ENCODE results near the gene IDH3B.
A peak's percentile ranks its signal among the peaks of the same experiment; 100 is the strongest.
"Not testable (repeated sequence)": the region's sequence is repeated elsewhere in the genome, so short reads cannot be mapped to it uniquely, and the experiment has no call there.

The IDH3B gene

DNA sequence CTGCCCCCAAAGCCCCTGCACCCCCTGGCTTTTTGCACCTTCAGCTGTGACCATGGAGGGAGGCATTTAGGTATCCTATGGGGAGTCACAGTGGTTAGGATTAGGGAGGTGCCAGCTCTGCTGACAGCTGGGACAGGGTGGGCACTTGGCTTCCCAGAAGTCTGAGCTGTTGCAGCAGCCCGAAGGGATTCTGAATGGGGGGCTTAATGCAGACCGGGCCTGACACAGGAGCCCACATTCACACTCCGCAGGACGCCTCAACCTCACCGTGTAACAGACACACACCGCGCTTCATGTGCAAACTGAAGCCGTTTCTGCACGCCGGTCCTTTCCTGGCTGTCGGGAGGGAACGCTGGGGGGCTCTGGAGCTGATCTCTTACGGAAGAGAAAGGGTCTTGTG lies 30.5 kb upstream of the IDH3B start:
- no peak for DNase-seq

DNA sequence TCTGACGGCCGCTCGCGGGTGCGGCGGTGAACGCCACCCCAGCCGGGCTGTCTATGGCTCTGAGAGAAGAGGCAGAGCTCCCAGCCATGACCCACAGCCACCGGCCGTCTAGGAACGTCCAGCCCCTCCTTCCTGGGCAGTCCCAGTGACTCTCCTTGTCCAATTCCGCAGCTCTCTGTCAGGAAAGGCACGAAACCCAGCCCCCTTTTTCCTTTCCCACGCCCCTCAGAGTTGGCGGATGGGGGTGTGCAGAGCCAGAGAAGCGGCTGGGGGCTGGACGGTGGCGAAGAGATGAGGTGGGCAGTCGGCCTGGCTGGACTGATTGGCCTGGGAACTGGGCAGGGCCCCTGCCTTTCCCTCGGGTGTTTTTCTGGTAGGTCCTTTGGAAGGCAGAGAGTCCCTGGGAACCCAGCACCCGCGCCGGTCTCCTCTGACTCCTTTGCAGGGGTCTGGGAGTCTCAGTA lies 30.0 kb upstream of the IDH3B start:
- DNase-seq, result peak in 1 of 3 experiments; percentile 25

DNA sequence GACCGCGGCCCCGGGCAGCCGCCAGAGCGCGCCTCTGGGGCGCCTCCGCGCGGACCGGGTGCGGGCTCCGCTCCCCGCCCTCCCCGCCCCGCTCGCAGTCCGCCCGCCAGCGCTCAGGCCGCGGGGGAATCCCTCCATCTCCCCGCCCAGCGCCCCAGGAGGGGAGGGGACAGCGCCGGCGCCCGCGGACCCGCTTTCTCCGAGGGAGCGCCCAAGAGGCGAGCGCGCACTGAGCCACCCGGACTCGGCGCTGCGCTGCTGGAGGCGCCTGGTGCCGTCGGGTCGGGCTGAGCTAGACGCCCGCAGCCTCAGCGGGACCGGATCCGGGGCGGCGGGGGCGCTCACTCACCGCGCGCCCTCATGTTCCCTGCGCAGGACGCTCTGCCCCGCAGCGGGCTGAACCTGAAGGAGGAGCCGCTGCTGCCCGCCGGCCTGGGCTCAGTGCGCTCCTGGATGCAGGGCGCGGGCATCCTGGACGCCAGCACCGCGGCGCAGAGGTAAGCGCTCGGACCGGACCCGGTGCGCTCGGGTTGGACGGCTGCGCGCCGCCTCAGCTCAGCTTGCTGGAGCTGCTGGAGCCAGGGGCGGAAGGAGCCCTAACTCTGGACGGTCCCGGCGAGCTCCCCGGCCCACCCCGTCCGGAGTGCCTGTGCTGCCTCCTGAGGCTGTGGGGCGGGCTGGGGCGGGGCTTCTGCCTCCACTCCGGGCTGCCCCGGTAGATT lies 29.4 kb upstream of the IDH3B start:
- DNase-seq, result peak in 2 of 3 experiments; percentile 66 to 68

DNA sequence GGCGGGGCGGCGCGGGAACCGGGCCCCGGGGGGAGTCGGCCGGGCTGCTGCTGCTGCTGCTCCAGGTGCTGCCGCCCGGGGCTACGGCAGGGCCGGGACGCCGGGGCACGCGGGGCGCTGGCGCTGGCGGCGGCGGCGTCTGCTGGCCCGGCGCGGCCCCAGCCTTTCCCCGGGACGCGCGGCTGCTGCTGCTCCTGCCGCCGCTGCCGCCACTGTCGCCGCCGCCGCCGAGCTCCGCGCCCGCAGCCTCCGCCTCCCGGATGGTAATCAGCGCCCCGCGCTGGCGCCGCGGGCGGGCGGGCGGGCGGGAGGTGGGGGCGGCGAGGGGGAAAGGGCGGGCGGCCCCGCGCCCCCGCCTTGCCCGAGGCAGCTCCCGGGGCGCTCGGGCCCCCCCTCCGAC lies 28.9 kb upstream of the IDH3B start:
- peak in 1 of 3 experiments; percentile 68 for DNase-seq

DNA sequence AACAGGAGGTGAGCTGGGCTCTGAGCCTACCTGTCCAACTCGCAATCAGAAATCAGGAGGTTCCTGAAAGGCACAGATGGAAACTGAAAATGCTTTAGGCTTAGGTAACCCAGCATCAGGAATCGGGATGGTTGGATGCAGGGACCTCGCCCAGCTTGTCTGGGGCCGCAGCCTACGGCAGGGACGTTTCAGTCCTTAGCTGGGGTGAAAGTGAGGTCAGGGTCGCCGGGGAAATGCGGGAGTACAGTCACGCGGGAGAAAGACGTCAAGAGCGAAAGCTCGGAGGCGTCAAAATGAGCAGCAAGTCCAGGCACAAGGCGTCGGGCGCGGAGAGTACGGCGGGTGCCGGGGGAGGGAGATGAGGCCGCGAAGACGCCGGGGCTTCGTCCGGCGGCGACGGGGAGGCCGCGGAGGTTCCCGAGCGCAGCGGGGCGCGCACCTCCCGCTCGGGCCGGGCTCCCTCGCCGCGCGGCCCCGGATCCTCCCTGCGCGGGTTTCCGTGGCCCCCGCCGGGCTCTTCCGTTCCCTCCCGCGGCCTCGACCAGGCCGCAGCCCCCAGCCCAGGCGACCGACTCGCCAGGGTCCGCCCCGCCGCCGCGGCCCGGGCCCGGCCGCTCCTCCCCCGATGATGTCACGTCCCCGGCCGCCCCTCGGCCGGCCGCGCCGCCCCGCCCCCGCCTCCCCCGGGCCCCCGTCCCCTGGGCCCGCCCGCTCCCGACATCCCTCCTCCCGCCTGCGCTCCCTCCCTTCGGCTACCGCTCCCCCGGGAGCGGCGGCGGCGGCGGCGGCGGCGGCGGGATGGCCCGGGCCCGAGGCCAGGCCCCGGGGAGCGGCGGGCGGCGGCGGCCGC lies 28.2 kb upstream of the IDH3B start, which contains the start of gene EBF4:
Gene EBF4, plus strand, starts transcription at position 745 of the 850 bp plus-strand sequence. CDS start 866 bp downstream, outside the sequence.
- peak; percentile 14 to 75 (median 73) for DNase-seq

DNA sequence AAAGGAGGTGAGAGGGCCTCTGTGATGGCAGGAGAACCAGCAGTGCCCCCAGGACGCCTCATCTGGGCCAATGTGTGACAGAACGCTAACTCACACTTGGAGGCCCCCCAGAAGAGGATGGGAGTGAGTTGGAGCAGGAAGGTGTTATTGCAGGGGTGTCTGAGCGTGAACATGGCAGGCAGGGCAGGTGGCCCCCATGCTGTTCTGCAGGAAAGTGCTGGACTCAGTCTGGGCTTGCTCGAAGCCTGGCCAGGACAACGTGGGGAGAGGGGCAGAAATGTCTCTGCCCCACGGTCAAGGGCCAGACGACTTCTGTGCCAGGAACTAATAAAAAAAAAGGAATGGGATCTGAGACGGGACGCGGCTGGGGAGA lies 27.6 kb upstream of the IDH3B start:
- no peak for DNase-seq

DNA sequence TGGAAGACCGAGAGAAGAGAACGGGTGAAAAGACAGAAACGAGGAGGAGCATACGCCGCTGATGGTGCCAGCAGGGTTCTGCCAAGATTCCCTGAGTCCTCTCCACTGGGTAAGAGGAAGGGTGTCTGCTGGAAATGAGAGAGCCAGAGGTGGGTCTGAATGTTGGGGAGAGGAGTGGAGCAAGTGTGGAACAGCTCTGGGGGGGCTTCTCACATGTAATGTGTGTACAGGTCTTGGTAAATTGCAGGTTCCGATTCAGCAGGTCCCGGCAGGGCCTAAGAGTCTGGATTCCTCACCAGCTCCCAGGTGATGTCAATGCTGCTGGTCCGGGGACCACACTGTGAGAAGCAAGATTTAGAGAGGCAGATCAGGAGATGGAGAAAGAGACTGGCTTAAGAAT lies 27.1 kb upstream of the IDH3B start:
- DNase-seq, result no peak

DNA sequence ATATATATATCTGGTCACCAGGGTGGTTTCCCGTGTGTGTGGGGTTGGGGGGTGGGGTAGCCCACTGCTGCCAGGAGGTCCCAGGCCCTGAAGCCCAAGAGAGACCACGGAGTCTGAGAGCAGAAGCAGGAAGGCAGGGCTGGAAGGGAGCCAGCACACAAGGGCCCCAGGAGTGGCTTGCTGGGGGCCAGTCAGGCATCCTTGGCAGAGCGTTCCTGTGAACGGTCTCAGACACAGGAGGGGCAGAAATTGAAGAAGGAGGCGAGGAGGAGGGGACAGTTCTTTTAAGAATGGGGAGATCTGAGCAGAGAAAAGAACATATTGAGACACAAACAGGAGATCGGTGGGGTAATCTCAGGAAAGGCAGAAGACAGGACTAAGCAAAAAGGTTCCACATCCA lies 26.7 kb upstream of the IDH3B start:
- no peak for DNase-seq

DNA sequence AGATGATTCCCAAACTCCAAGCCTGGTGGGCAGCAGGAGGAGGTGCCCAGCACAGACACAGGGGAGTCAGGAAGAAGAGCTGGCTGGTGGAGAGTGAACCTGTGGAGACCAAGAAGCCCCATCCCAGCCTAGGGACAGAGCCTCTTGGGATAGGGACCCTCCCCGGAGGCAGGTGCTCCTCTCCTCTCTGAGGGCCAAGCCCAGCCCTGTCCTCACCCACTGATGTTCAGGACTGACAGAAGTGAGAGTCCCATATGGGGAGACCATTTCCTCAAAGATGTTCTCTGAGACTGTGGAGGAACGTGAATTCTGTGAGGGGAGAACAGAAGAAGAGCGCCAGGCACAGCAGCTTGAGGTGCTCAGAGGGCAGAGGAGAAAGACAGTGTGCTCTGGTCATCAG lies 26.2 kb upstream of the IDH3B start:
- DNase-seq, result no peak

DNA sequence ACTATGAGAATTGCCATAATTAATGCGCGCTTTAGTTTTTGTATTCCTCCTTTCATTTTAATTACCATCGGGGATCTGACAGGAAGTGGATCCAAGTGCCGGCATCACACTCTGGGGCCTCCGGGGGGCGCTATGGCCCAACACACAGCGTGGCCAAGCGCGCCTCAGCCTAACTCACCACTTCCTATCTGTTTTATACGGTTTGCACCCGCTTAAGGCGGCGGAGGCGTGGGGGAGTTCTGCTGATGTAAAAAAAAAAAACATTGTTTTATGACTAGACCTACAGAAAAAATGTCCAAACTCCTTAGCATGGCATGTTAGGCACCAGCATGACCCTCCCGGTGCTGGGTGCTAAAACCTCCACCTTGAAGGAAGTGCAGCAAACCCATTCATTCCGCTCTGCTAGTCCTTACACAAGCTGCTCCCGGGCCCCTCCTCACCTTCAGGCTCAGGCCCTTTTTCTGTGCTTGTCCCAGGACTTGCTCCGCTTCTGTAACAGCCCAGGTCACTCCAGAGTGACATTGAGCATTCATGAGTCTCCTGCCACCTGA lies 24.1 kb upstream of the IDH3B start:
- peak; percentile 33 to 68 (median 64) for DNase-seq

DNA sequence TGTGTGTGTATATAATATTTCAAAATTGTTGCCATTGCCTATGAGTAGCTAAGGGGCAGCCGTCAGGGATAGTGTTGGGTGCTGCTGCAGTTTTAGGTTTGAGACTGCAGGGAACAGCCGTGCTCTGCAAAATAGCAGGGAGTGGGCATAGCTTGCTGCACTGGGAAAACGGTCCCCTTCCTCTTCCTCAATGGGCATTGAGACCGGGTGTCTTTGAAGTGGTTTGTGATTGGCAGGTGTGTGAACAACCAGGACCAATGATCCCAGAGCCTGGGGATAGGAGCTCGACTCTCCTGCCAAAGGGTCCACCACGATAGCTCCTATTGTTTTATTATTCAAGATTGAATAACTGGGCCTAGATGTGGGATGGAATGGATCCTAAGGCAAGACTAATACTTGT lies 23.5 kb upstream of the IDH3B start:
- DNase-seq, result no peak

DNA sequence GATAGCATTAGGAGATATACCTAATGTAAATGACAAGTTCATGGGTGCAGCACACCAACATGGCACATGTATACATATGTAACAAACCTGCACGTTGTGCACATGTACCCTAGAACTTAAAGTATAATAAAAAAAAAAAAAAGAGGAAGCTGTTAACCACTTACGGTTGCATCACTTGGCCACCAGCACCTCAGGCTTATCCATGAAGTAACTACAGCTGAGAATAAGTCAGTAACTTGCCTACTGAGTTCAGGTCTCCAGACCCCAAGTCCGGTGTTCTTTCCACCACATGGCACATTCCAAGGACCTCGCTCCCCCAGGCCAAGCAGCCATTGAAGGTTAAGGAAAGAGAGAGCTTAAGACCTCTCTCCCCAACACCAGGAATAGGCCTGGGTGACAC lies 20.8 kb upstream of the IDH3B start:
- not testable (repeated sequence) for DNase-seq

DNA sequence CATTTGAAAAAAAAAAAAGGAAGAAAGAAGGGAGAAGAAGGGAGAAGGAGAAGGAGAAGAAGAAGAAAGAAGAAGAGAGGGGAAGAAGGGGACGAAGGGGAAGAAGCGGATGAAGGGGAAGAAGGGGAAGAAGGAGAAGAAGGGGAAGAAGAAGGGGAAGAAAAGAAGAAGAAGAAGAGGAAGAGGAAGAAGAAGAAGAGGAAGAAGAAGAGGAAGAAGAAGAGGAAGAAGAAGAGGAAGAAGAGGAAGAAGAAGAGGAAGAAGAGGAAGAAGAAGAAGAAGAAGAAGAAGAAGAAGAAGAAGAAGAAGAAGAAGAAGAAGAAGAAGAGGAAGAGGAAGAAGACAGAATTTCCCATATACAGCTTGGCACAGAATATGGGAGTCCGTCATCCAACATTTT lies 18.0 kb upstream of the IDH3B start:
- DNase-seq, result not testable (repeated sequence)

DNA sequence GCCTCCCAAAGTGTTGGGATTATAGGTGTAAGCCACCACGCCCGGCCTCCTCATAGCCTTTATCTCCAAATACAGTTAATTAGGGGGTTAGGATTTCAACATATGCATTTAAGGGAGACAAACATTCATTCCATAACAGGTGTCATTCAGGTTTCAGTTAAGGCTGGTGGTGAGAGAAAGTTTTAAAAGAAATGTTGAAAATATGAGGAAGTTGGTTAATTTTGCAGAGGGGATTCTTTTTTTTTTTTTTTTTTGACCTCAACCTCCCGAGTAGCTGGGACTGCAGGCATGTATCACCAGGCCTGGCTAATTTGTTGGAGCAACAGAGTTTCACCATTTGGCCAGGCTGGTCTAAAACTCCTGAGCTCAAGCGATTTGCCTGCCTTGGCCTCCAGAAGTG lies 16.0 kb upstream of the IDH3B start:
- DNase-seq, result no peak

DNA sequence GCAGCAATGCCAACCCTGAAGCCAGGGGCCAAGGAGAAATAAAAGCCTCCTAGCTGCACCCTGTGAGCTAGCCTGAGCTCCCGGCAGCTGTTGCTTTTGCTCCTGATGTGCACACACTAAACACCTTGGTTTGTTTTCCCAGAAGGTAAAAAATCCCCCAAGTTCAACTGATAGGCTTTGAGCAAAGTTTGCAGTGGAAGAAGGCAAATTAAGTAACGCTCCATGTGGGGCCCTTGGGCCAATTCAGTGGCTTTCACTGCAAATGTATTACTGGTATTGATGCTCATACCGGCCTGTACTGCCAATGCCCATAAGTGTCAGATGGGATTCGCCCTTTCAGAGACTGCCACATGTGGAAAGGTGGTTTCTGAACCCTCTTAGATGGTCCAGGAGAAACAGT lies 9.4 kb upstream of the IDH3B start:
- no peak for DNase-seq

DNA sequence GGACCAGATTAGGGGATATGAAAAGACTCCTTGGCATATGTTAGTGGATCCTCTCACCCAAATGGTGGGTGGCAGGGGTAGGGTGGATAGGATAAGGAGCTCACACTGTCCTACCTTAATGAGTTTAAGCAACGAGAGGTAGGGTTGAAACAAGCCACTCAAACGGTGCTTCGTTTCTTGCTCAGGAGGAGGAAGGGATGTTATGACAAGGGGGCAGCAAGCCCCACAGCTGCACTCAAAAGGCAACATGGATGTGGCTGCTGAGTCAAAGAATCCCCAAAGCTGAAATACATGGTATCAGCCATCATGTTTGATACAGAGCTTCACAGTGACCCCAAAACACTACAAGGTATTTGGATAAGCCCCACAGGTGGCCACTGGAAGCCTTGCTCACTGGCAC lies 8.4 kb upstream of the IDH3B start:
- no peak for DNase-seq

DNA sequence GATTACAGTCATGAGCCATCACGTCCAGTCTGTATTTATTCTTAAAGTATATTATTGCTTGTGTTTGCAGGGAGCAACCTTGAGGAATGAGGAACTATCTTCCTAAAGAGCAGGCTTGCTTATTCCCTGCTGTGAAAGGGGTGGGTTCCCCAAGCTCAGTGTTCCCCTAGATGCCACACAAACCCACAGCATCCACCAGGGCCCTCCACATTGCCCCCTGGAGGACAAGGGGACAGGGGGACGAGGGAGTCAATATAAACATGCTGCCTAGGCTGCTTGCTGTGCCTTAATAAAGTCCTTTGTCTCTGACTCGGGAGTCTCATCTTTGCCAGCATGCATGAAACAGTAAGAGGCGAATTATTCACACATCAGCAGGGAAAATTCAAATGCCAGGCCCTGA lies 8.0 kb upstream of the IDH3B start:
- no peak for DNase-seq

DNA sequence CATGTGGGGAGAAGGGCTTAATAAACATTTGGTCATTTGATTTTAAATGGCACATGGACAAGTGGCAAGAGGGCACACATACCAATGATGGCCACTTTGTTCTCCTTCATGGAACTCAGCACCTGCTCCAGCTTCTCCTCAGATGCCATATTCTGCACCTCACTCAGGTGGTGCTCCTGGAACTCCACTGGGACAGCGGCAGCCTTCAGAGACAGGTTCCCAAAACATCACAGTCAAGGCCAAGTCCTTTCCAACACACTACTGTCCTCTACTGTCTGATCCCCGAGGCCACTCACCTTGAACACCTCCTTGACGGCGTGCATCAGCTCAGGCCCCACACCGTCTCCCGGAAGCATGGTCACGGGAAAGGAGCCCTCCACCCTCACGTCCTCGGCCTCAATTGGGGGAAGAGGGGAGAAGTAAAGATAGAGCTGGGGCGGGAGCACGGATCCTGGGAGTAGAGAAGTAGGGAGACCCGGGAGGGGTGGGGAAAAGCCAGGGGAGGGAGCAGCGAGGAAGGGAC lies 591 bp downstream of the IDH3B start:
- DNase-seq, result no peak

DNA sequence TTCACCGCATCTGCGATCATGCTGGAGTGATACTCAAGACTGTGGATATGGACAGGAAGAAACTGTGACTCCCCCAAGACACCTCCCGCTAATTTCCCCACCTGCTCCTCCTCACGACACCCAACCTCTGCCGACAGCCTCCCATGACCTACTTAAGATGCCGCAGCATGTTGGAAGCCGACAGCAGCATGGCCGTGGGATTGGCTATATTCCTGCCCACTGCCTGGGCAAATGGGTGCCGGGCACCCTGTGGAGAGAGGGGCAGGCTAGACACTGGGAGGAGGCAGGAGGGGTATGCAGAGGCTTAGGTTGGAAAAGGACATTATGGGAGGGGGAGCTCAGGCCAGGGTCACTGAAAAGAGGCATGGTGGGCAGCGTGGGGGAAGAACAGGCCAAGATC lies 4.5 kb downstream of the IDH3B start:
- no peak for DNase-seq

DNA sequence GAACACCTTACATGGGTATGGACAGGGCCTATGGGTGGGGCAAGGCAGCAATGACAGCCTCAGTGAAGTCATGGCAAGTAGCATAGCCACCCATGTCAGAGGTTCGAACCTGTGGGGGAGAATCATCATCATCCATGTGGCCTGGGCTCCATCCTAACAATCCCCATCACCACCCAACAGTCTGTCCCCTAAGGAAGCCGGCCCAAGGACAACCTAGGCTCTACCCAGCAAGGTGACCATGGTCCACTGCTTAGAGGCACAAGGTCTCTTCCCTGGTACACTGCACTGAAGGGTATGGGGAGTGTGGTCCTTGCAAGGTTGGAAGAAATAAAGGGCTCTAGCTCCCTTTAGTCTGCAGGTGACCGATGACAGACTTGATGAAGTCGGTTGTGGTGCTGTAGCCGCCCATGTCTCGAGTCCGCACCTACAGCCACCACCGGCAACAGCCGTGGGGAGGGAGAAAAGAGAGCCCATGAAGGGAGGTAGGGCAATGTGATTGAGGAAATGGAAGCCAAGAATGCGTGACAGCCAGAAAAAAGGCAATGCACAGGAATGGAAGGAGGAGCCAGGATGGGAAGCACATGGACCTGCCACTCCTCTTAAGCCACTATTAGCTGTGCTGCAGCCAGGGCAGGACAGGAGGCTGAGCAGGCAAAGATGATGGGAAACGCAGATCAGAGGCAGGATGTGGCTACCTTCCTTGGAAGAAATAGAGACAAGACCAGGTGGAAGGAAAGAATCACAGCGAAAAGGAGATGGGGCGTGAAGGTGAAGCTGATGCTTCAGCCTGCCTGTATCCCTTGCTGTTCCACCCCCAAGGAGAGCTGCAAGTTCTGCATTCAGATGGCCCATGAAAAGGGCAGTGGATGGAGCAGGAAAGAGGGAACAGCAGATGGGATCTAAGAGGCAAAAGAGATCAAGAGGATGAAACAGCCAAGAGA lies 5.3 kb downstream of the IDH3B start:
- peak in 1 of 3 experiments; percentile 34 for DNase-seq

DNA sequence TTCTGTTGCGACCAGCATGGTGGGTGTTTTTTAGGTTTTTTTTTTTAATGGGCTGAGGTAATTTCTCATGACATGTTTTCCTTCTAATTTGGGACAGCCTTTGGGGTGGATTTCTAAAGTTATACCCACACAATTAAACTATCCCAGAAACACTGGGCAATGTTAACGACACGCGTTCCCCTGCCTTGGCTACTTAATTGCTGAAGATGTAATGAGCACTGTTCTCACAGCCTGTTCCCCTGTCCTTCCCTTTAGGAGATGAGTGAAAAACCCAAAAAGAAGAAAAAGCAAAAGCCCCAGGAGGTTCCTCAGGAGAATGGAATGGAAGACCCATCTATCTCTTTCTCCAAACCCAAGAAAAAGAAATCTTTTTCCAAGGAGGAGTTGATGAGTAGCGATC lies 6.3 kb downstream of the IDH3B start:
- DNase-seq, result no peak

DNA sequence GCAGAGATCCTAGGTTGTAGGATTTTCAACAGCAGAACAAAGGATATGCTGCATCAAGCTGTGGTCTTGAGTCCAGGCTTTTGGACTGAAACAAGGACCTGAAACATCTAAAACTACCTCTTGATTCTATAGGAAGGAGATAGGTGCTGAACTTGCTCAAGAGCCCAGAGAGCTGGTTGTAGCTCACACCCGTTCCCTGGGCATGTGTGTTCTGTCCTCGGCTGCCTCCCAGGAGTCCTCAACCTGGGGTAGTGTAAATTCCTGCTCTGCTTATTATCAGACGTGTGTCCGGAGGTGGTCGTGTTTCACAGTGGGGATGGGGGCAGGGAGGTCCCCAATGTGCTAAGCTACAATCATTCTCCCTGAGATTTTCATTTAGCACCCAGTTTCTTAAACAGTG lies 6.8 kb downstream of the IDH3B start:
- no peak for DNase-seq
